NCI-H1436 (cell line): ENCODE measurements around the gene HFE.
"Not testable (repeated sequence)": the region's sequence is repeated elsewhere in the genome, so short reads cannot be mapped to it uniquely, and the experiment has no call there.

Source experiments
- DNase-seq: peaks from one replicate; lab custom pipeline; 2025; lab: John Stamatoyannopoulos, UW

The HFE gene

GRCh38 chr6:26087284-26088115 lies at the start of gene HFE:
Gene HFE (plus strand): TSS chr6:26087429. CDS start chr6:26087441, 12 bp downstream.
- no peak for DNase-seq

GRCh38 chr6:26041946-26042345 lies 45.3 kb upstream of the HFE start:
- no peak for DNase-seq

GRCh38 chr6:26043384-26044139 lies 43.7 kb upstream of the HFE start:
- peak; percentile 95 for DNase-seq

- no peak for DNase-seq
Observed at GRCh38 chr6:26044140-26045064, 42.8 kb upstream of the HFE start.

GRCh38 chr6:26045065-26045927 lies 41.9 kb upstream of the HFE start:
- DNase-seq, result peak; percentile 93

GRCh38 chr6:26045928-26046368 lies 41.3 kb upstream of the HFE start:
- no peak for DNase-seq

GRCh38 chr6:26047329-26047728 lies 39.9 kb upstream of the HFE start:
- DNase-seq, result not testable (repeated sequence)

GRCh38 chr6:26048590-26048989 lies 38.6 kb upstream of the HFE start:
- no peak for DNase-seq

- DNase-seq, result no peak
Observed at GRCh38 chr6:26051665-26052310, 35.4 kb upstream of the HFE start.

GRCh38 chr6:26052762-26053250 lies 34.4 kb upstream of the HFE start:
- not testable (repeated sequence) for DNase-seq

GRCh38 chr6:26053992-26054780 lies 33.0 kb upstream of the HFE start:
- DNase-seq, result no peak

- DNase-seq, result peak; percentile 70
Observed at GRCh38 chr6:26054781-26055718, 32.2 kb upstream of the HFE start.

GRCh38 chr6:26055719-26056582 lies 31.3 kb upstream of the HFE start:
- peak; percentile 72 for DNase-seq

GRCh38 chr6:26056583-26057350 lies 30.5 kb upstream of the HFE start:
- DNase-seq, result no peak

GRCh38 chr6:26057899-26058298 lies 29.3 kb upstream of the HFE start:
- DNase-seq, result no peak

- not testable (repeated sequence) for DNase-seq
Observed at GRCh38 chr6:26058477-26059033, 28.7 kb upstream of the HFE start.
